ENCODE measurements around the gene FTO. TPM values are rescaled to one million over a fixed set of nuclear protein-coding genes. Genes with fewer than 3 reads are reported as not detected.

FTO gene
- total RNA-seq, 1 donor from 2014 or later, result 50.2 TPM

- no peaks in the 10 kb centered on the region for H3K36me3 ChIP-seq
- H3K27me3 ChIP-seq, result no peaks in the 10 kb centered on the region
- H3K9me3 ChIP-seq, result no peaks in the 10 kb centered on the region
- intact Hi-C loops (cut with DNase I), result no loop called here
- no peak for DNase-seq (ENCODE audit: low spot score in 2 of 2)
- H3K27ac ChIP-seq, result no peak overlapping the region
- H3K4me3 ChIP-seq, result no peak overlapping the region
- H3K4me1 ChIP-seq, result no peaks in the 10 kb centered on the region
- no peak for TF ChIP-seq CTCF (IDR thresholded peaks at IDR 0.05)
Observed at GRCh38 chr16:54022362-54022761, 318.4 kb downstream of the FTO start.

GRCh38 chr16:54026456-54026855 lies 322.5 kb downstream of the FTO start:
- Histone ChIP-seq H3K9me3 (peaks cover 0 to 18% of the 10 kb centered on the region in 2 donors), H3K4me1 (no peaks in the 10 kb centered on the region), H3K36me3 (no peaks in the 10 kb centered on the region), H3K27me3 (no peaks in the 10 kb centered on the region), H3K27ac (no peak overlapping the region), H3K4me3 (no peak overlapping the region)
- no peak for DNase-seq (ENCODE audit: low spot score in 2 of 2)
- intact Hi-C loops (cut with DNase I), result no loop called here
- TF ChIP-seq CTCF (IDR thresholded peaks at IDR 0.05), result no peak

- no peak for DNase-seq (ENCODE audit: low spot score in 2 of 2)
- Histone ChIP-seq H3K4me3 (no peak overlapping the region), H3K36me3 (no peaks in the 10 kb centered on the region), H3K27me3 (no peaks in the 10 kb centered on the region), H3K9me3 (peaks cover 0 to 20% of the 10 kb centered on the region in 2 donors), H3K27ac (no peak overlapping the region), H3K4me1 (no peaks in the 10 kb centered on the region)
- intact Hi-C loops (cut with DNase I), result no loop called here
- no peak for TF ChIP-seq CTCF (IDR thresholded peaks at IDR 0.05)
Observed at GRCh38 chr16:54027062-54027461, 323.1 kb downstream of the FTO start.

- no peak overlapping the region for H3K27ac ChIP-seq
- TF ChIP-seq CTCF (IDR thresholded peaks at IDR 0.05), result no peak
- no peaks in the 10 kb centered on the region for H3K36me3 ChIP-seq
- H3K4me3 ChIP-seq, result no peak overlapping the region
- no peak for DNase-seq (ENCODE audit: low spot score in 2 of 2)
- H3K9me3 ChIP-seq, result peaks cover 0 to 20% of the 10 kb centered on the region in 2 donors
- intact Hi-C loops (cut with DNase I), result no loop called here
- H3K27me3 ChIP-seq, result no peaks in the 10 kb centered on the region
- no peaks in the 10 kb centered on the region for H3K4me1 ChIP-seq
Observed at GRCh38 chr16:54027558-54027957, 323.6 kb downstream of the FTO start.

GRCh38 chr16:54027995-54028394 lies 324.0 kb downstream of the FTO start:
- H3K9me3 ChIP-seq, result peaks cover 0 to 20% of the 10 kb centered on the region in 2 donors
- no peak for DNase-seq (ENCODE audit: low spot score in 2 of 2)
- H3K4me1 ChIP-seq, result no peaks in the 10 kb centered on the region
- intact Hi-C loops (cut with DNase I), result no loop called here
- H3K27me3 ChIP-seq, result no peaks in the 10 kb centered on the region
- no peak overlapping the region for H3K27ac ChIP-seq
- no peaks in the 10 kb centered on the region for H3K36me3 ChIP-seq
- no peak overlapping the region for H3K4me3 ChIP-seq
- no peak for TF ChIP-seq CTCF (IDR thresholded peaks at IDR 0.05)

GRCh38 chr16:54030451-54030850 lies 326.5 kb downstream of the FTO start:
- no peaks in the 10 kb centered on the region for H3K36me3 ChIP-seq
- H3K4me1 ChIP-seq, result no peaks in the 10 kb centered on the region
- no peak overlapping the region for H3K27ac ChIP-seq
- intact Hi-C loops (cut with DNase I), result no loop called here
- H3K27me3 ChIP-seq, result no peaks in the 10 kb centered on the region
- H3K4me3 ChIP-seq, result no peak overlapping the region
- TF ChIP-seq CTCF (IDR thresholded peaks at IDR 0.05), result no peak
- H3K9me3 ChIP-seq, result peaks cover 0 to 20% of the 10 kb centered on the region in 2 donors
- no peak for DNase-seq (ENCODE audit: low spot score in 2 of 2)
